ENCODE measurements around the gene EML1.

DNA sequence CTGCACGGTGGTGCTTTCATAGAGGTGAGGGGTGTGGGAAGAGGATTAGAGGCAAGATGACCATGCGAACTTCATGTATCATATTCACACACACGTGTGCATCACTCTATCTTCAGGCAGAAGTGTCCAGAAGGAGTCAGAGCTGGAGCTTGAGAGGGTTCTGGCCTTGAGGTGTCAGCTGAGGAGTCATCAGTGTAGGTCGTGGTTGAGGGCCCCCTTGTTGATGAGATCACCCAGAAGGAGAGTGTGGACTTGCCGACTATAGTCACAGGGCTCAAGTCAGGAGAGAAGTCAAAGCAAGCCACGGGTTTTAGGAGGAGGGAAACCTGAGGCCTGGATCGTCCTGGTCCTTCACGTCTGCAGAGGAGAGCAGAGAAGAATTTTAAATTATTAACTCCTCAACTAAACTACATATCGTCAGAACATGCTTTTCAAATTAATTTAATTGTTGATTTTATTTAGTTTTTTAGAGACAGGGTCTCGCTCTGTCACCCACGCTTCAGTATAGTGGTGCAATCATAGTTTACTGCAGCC lies 25.4 kb downstream of the EML1 start:
- TF ChIP-seq POLR2A (IDR thresholded peaks at IDR 0.05) (no peak), CTCF (IDR thresholded peaks at IDR 0.05) (no peak)

Data from right lobe of liver (tissue), 4 donors.